K562 (cell line): ENCODE data around the gene DGKB.

Source experiments
- HMBOX1 ChIP-seq: sonication (generic); IDR thresholded peaks from 2 replicates; pipeline ENCODE4 v1.6.1; 2016
- HMG20B ChIP-seq: fragments of 250-450 bp; sonication (Bioruptor Pico); IDR thresholded peaks from 2 replicates; pipeline ENCODE4 v1.5.0; 2021; ENCODE audit warnings: mild to moderate bottlenecking
- NFYB ChIP-seq: IDR thresholded peaks from 2 replicates; pipeline ENCODE4 v1.6.1; 2011; ENCODE audit warnings: mild to moderate bottlenecking, moderate library complexity; ENCODE audit not compliant: insufficient read length; ENCODE audit errors: extremely low read depth
- POLR2A ChIP-seq: fragments of 450-650 bp; conservative IDR thresholded peaks from 2 replicates; pipeline ENCODE4 v1.6.1; 2016
- SAFB ChIP-seq: fragments of 200-400 bp; formaldehyde crosslinking; IDR thresholded peaks from 2 replicates; pipeline ENCODE4 v1.6.1; 2017; ENCODE audit warnings: low read depth, low read length, borderline replicate concordance
- ZBTB49 ChIP-seq: sonication (generic); formaldehyde crosslinking; IDR thresholded peaks from 2 replicates; pipeline ENCODE4 v1.8.0; 2022; ENCODE audit warnings: missing genetic modification reagents, mild to moderate bottlenecking, borderline replicate concordance
- ZNF785 ChIP-seq: fragments of 250-450 bp; sonication (Bioruptor Pico); IDR thresholded peaks from 2 replicates; pipeline ENCODE4 v1.4.0; 2020; ENCODE audit warnings: mild to moderate bottlenecking

- no peak for TF ChIP-seq SAFB
- no peak for TF ChIP-seq ZBTB49 (CRISPR knock-in tag)
- TF ChIP-seq HMBOX1 = no peak
- no peak for TF ChIP-seq ZNF785 (CRISPR knock-in tag)
- no peak for TF ChIP-seq HMG20B (CRISPR knock-in tag)
- TF ChIP-seq NFYB = no peak
- no peak for TF ChIP-seq POLR2A
Observed at GRCh38 chr7:14419531-14419930, 483.0 kb downstream of the DGKB start.
